ENCODE data around the gene SOHLH1.

- TF ChIP-seq, protein P1, sequence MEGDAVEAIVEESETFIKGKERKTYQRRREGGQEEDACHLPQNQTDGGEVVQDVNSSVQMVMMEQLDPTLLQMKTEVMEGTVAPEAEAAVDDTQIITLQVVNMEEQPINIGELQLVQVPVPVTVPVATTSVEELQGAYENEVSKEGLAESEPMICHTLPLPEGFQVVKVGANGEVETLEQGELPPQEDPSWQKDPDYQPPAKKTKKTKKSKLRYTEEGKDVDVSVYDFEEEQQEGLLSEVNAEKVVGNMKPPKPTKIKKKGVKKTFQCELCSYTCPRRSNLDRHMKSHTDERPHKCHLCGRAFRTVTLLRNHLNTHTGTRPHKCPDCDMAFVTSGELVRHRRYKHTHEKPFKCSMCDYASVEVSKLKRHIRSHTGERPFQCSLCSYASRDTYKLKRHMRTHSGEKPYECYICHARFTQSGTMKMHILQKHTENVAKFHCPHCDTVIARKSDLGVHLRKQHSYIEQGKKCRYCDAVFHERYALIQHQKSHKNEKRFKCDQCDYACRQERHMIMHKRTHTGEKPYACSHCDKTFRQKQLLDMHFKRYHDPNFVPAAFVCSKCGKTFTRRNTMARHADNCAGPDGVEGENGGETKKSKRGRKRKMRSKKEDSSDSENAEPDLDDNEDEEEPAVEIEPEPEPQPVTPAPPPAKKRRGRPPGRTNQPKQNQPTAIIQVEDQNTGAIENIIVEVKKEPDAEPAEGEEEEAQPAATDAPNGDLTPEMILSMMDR (conservative IDR thresholded peaks at IDR 0.05) = no peak
- no peak for TF ChIP-seq EZH2 (IDR thresholded peaks at IDR 0.05; ENCODE audit: low read depth)
These were observed 49.8 kb downstream of the SOHLH1 start for GRCh38 chr9:135649508-135649907.
